K562 (cell line): Measurements from ENCODE around the gene EPB41L2. TPM values are rescaled to one million over a fixed set of nuclear protein-coding genes. Genes with fewer than 3 reads are reported as not detected.

Experiments
- ATAC-seq: fragments of 200-7000 bp; cut with Tn5 transposase; 3 replicates; pipeline ENCODE4 v1.9.1; 2020; ENCODE audit warnings: moderate library complexity
- BruUV-seq: library from RNA; stranded (reverse); fragments of 400-500 nt; replicated peaks from 2 replicates; lab custom pipeline; 2021; lab: Mats Ljungman, UMichigan
- CTCF ChIA-PET: fragments of 300-600 bp; formaldehyde crosslinking; extraction: SDS; loops from one replicate; lab custom pipeline; 2021; ENCODE audit warnings: low intra/inter-chr PET ratio; lab: Yijun Ruan, JAX
- POLR2A ChIA-PET: fragments of 300-600, 350-650 bp; sonication (Branson Sonifier 250); formaldehyde crosslinking; extraction: SDS; loops from one replicate; lab custom pipeline; 2021; ENCODE audit warnings: antibody characterized with exemption, inconsistent platforms; lab: Yijun Ruan, JAX
- DNase-seq, 4 experiments: peaks; one replicate each; pipeline versions ENCODE4 v3.0.0 to v3.0.0-alpha.2; 2011 to 2018; ENCODE audit warnings: low spot score in 3 of 4, mixed read lengths in 3 of 4; ENCODE audit errors: extremely low read depth in 1 of 4
- FAIRE-seq: peaks from 2 replicates; lab custom pipeline; 2011; peaks lifted over from hg19 to GRCh38; lab: Jason Lieb, UNC
- H2AFZ ChIP-seq: 2 replicates; pipeline ENCODE4 v1.6.0; 2011; ENCODE audit warnings: low read depth, low read length, control low read depth, inconsistent platforms
- H3K27ac ChIP-seq: fragments of 200-600 bp; 3 replicates; pipeline ENCODE4 v1.8.0; 2011; ENCODE audit warnings: low read depth, mild to moderate bottlenecking, control low read depth, inconsistent platforms, low read length, moderate library complexity, mixed read lengths; ENCODE audit errors: extremely low read depth
- H3K27me3 ChIP-seq, 2 experiments: fragments of 300-600 bp in 1 of 2; 2 replicates in 1 of 2; 3 replicates in 1 of 2; pipeline versions ENCODE4 v1.6.0 to v1.8.0; 2011; ENCODE audit warnings: inconsistent platforms in 2 of 2, low read length in 2 of 2, mild to moderate bottlenecking in 1 of 2, mixed read lengths in 1 of 2, moderate library complexity in 1 of 2; ENCODE audit not compliant: control insufficient read depth in 2 of 2, insufficient read depth in 2 of 2
- H3K36me3 ChIP-seq: fragments of 300-600 bp; 3 replicates; pipeline ENCODE4 v1.8.0; 2011; ENCODE audit warnings: mild to moderate bottlenecking, low read length, inconsistent platforms; ENCODE audit not compliant: control insufficient read depth, insufficient read depth
- H3K4me1 ChIP-seq, 2 experiments: fragments of 200-600 bp in 1 of 2; replicated peaks in 1 of 2; 2 replicates in 1 of 2; 3 replicates in 1 of 2; pipeline versions ENCODE4 v1.5.1 to v1.8.0; 2011; ENCODE audit warnings: inconsistent platforms in 2 of 2, low read length in 2 of 2, mild to moderate bottlenecking in 1 of 2, mixed read lengths in 1 of 2, moderate library complexity in 1 of 2; ENCODE audit not compliant: control insufficient read depth in 2 of 2, insufficient read depth in 2 of 2
- H3K4me2 ChIP-seq: 2 replicates; pipeline ENCODE4 v1.6.1; 2011; ENCODE audit warnings: low read length, control low read depth, inconsistent platforms, mixed read lengths; ENCODE audit not compliant: insufficient read depth
- H3K4me3 ChIP-seq: fragments of 200-600 bp; sonication (generic), shearing (Covaris generic); 2 replicates; pipeline ENCODE4 v1.5.1; 2016; ENCODE audit warnings: control low read depth, inconsistent platforms
- H3K79me2 ChIP-seq: fragments of 200-600 bp; 3 replicates; pipeline ENCODE4 v1.8.0; 2011; ENCODE audit warnings: low read length, inconsistent platforms; ENCODE audit not compliant: control insufficient read depth, insufficient read depth
- H3K9ac ChIP-seq, 2 experiments: 2 replicates each; pipeline versions ENCODE4 v1.6.0 to v1.6.1; 2011; ENCODE audit warnings: low read depth in 2 of 2, low read length in 2 of 2, control low read depth in 1 of 2, inconsistent platforms in 1 of 2, mild to moderate bottlenecking in 1 of 2, mixed read lengths in 1 of 2; ENCODE audit not compliant: insufficient read depth in 1 of 2
- H3K9me1 ChIP-seq: one replicate; pipeline ENCODE4 v1.6.0; 2011; ENCODE audit warnings: inconsistent platforms, mild to moderate bottlenecking, low read length, moderate library complexity; ENCODE audit not compliant: control insufficient read depth, insufficient read depth
- H3K9me3 ChIP-seq: replicated peaks from 2 replicates; pipeline ENCODE4 v1.5.1; 2011; ENCODE audit warnings: low read depth, low read length, inconsistent platforms; ENCODE audit not compliant: control insufficient read depth, insufficient read depth
- H4K20me1 ChIP-seq: replicated peaks from 2 replicates; pipeline ENCODE4 v1.6.1; 2011; ENCODE audit warnings: low read length, inconsistent platforms, mixed read lengths; ENCODE audit not compliant: control insufficient read depth, insufficient read depth
- CBX5 ChIP-seq: IDR thresholded peaks from 2 replicates; pipeline ENCODE4 v1.6.1; 2014; ENCODE audit warnings: low read depth, borderline replicate concordance
- HDAC3 ChIP-seq: fragments of 450-650 bp; IDR thresholded peaks from 2 replicates; pipeline ENCODE4 v1.6.1; 2018; ENCODE audit warnings: borderline replicate concordance, mild to moderate bottlenecking, moderate library complexity; ENCODE audit not compliant: partially characterized antibody
- NR2F6 ChIP-seq: fragments of 450-650 bp; formaldehyde crosslinking; IDR thresholded peaks from 2 replicates; pipeline ENCODE4 v1.4.0; 2020; ENCODE audit warnings: mild to moderate bottlenecking
- POLR2AphosphoS5 ChIP-seq: IDR thresholded peaks from 2 replicates; pipeline ENCODE4 v1.6.1; 2011; ENCODE audit warnings: mild to moderate bottlenecking, low read depth, low read length, moderate library complexity; ENCODE audit not compliant: control insufficient read depth, insufficient read depth
- SMC3 ChIP-seq: conservative IDR thresholded peaks from 2 replicates; pipeline ENCODE4 v1.6.1; 2011; ENCODE audit warnings: low read depth, low read length, improper control_type of control experiment; ENCODE audit not compliant: insufficient read depth
- TARDBP ChIP-seq: fragments of 450-650 bp; IDR thresholded peaks from 2 replicates; pipeline ENCODE4 v1.6.1; 2016
- TCF15 ChIP-seq: fragments of 250-450 bp; sonication (Bioruptor Pico); IDR thresholded peaks from 2 replicates; pipeline ENCODE4 v1.8.0; 2022; ENCODE audit warnings: moderate library complexity, mild to moderate bottlenecking, inconsistent platforms
- in situ Hi-C: fragments of 300-500 bp; cut with MboI; formaldehyde crosslinking; loops from 4 replicates; pipeline ENCODE4 v1.15.0; 2018; ENCODE audit warnings: inconsistent platforms, mixed read lengths
- intact Hi-C: fragments of 100-400 bp; cut with micrococcal nuclease; formaldehyde crosslinking; loops from 2 replicates; pipeline ENCODE4 v1.14.2; 2022
- polyA plus RNA-seq, 8 experiments: library from polyadenylated mRNA; depleted of rRNA in 4 of 8; stranded (reverse) in 5 of 8; unstranded in 3 of 8; fragments of >200 nt; fragmentation: Nextera tagmentation in 2 of 8; fragmentation: Illumina TruSeq in 1 of 8; extraction: Ambion mirVana in 2 of 8; extraction: Trizol in 1 of 8; gene quantifications; 2 replicates each; pipeline versions ENCODE4 v1.2.1 to v1.2.3, GENCODE V29; 2011 to 2014; ENCODE audit warnings: inconsistent platforms in 1 of 8, missing spikeins in 1 of 8
- total RNA-seq, 7 experiments: library from RNA; depleted of rRNA in 6 of 7; stranded (reverse); fragments of >200 nt in 6 of 7; fragmentation: Illumina TruSeq in 2 of 7; extraction: Trizol in 2 of 7; gene quantifications; 2 replicates each; pipeline versions ENCODE4 v1.2.1 to v1.2.3, GENCODE V29; 2011 to 2021; ENCODE audit warnings: low replicate concordance in 1 of 7
- TF ChIP-seq, protein P1 (sequence below): fragments of 250-450 bp; sonication (Bioruptor Pico); IDR thresholded peaks from 2 replicates; pipeline ENCODE4 v1.4.0; 2020; ENCODE audit warnings: mild to moderate bottlenecking, moderate library complexity
- TF ChIP-seq, protein P2 (sequence below), 2 experiments: IDR thresholded peaks in 1 of 2; conservative IDR thresholded peaks in 1 of 2; 2 replicates each; pipeline ENCODE4 v1.6.1; 2016; ENCODE audit warnings: low read depth in 2 of 2, mild to moderate bottlenecking in 1 of 2, missing compliant biosample characterization in 1 of 2, missing genetic modification characterization in 1 of 2, moderate library complexity in 1 of 2
- TF ChIP-seq, protein P3 (sequence below): sonication (generic); formaldehyde crosslinking; IDR thresholded peaks from 2 replicates; pipeline ENCODE4 v1.8.1; 2022; ENCODE audit warnings: missing genetic modification reagents

Gene EPB41L2
- total and polyA plus RNA-seq, 9 of the 15 experiments (the other 6 are each of a cell fraction or from before 2014, with no cell fraction given) = 5.1 to 53.6 (median 25.0) TPM

GRCh38 chr6:130935978-130936377 lies 127.1 kb downstream of the EPB41L2 start:
- no peak for DNase-seq
- H3K9ac ChIP-seq = no peak overlapping the region
- intact Hi-C loops = no loop called here
- CTCF ChIA-PET = no interaction called here
- H3K36me3 ChIP-seq = no peaks in the 10 kb centered on the region
- no peaks in the 10 kb centered on the region for H3K79me2 ChIP-seq
- no peak for FAIRE-seq
- H3K4me3 ChIP-seq = no peak overlapping the region
- H3K9me3 ChIP-seq = no peaks in the 10 kb centered on the region
- no peak overlapping the region for H3K4me2 ChIP-seq
- H3K9me1 ChIP-seq = no peaks in the 10 kb centered on the region
- no peaks in the 10 kb centered on the region for H4K20me1 ChIP-seq
- H3K27ac ChIP-seq = no peak overlapping the region
- no peak overlapping the region for H2AFZ ChIP-seq
- no peaks in the 10 kb centered on the region for H3K27me3 ChIP-seq
- TF ChIP-seq TCF15 (no peak), NR2F6 (CRISPR knock-in tag) (no peak), CBX5 (no peak), POLR2AphosphoS5 (no peak), SMC3 (no peak), TARDBP (no peak), HDAC3 (no peak)
- TF ChIP-seq, protein P1, sequence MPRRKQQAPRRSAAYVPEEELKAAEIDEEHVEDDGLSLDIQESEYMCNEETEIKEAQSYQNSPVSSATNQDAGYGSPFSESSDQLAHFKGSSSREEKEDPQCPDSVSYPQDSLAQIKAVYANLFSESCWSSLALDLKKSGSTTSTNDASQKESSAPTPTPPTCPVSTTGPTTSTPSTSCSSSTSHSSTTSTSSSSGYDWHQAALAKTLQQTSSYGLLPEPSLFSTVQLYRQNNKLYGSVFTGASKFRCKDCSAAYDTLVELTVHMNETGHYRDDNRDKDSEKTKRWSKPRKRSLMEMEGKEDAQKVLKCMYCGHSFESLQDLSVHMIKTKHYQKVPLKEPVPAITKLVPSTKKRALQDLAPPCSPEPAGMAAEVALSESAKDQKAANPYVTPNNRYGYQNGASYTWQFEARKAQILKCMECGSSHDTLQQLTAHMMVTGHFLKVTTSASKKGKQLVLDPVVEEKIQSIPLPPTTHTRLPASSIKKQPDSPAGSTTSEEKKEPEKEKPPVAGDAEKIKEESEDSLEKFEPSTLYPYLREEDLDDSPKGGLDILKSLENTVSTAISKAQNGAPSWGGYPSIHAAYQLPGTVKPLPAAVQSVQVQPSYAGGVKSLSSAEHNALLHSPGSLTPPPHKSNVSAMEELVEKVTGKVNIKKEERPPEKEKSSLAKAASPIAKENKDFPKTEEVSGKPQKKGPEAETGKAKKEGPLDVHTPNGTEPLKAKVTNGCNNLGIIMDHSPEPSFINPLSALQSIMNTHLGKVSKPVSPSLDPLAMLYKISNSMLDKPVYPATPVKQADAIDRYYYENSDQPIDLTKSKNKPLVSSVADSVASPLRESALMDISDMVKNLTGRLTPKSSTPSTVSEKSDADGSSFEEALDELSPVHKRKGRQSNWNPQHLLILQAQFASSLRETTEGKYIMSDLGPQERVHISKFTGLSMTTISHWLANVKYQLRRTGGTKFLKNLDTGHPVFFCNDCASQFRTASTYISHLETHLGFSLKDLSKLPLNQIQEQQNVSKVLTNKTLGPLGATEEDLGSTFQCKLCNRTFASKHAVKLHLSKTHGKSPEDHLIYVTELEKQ (CRISPR knock-in tag) = no peak
- TF ChIP-seq, protein P2, sequence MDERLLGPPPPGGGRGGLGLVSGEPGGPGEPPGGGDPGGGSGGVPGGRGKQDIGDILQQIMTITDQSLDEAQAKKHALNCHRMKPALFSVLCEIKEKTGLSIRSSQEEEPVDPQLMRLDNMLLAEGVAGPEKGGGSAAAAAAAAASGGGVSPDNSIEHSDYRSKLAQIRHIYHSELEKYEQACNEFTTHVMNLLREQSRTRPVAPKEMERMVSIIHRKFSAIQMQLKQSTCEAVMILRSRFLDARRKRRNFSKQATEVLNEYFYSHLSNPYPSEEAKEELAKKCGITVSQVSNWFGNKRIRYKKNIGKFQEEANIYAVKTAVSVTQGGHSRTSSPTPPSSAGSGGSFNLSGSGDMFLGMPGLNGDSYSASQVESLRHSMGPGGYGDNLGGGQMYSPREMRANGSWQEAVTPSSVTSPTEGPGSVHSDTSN (CRISPR knock-in tag; IDR thresholded peaks at IDR 0.05; ENCODE audit: low read depth) = no peak
- TF ChIP-seq, protein P2 (tag; conservative IDR thresholded peaks at IDR 0.05; ENCODE audit: low read depth) = no peak
- TF ChIP-seq, protein P3, sequence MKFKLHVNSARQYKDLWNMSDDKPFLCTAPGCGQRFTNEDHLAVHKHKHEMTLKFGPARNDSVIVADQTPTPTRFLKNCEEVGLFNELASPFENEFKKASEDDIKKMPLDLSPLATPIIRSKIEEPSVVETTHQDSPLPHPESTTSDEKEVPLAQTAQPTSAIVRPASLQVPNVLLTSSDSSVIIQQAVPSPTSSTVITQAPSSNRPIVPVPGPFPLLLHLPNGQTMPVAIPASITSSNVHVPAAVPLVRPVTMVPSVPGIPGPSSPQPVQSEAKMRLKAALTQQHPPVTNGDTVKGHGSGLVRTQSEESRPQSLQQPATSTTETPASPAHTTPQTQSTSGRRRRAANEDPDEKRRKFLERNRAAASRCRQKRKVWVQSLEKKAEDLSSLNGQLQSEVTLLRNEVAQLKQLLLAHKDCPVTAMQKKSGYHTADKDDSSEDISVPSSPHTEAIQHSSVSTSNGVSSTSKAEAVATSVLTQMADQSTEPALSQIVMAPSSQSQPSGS (CRISPR knock-in tag) = no peak
- TF ChIP-seq, all 486 proteins: peak for 0
- in situ Hi-C loops = no loop called here
- no TSS peak for BruUV-seq
- POLR2A ChIA-PET = no interaction called here
- no peaks in the 10 kb centered on the region; a peak in 1 of 5 replicates for H3K4me1 ChIP-seq
- ATAC-seq = no peak
